Stimulated activated CD4-positive, alpha-beta T cell treated with anti-CD3 and anti-CD28 coated beads, Interleukin-4, amount 100 ng/mL, for 4 hours (primary cell): Measurements from ENCODE around the gene NPB.

ENCODE experiments used
- DNase-seq, 2 experiments: peaks; one replicate each; pipeline ENCODE4 v3.0.0-alpha.2; 2020

Gene NPB

GRCh38 chr17:81869221-81870130 is 32.6 kb upstream of the NPB start:
- DNase-seq, result peak; percentile 15 to 57

- peak; percentile 32 to 38 for DNase-seq
Observed at GRCh38 chr17:81870131-81870980, 31.7 kb upstream of the NPB start.

GRCh38 chr17:81870981-81871386 is 31.1 kb upstream of the NPB start, which contains the start of gene ARHGDIA:
TSS of gene ARHGDIA (minus strand) at chr17:81871337. CDS start at chr17:81869930, 1,407 bp downstream.
- no peak for DNase-seq

- peak; percentile 95 to 96 for DNase-seq
Observed at GRCh38 chr17:81871387-81872230, 30.4 kb upstream of the NPB start.

- DNase-seq, result no peak
Observed at GRCh38 chr17:81877569-81877968, 24.5 kb upstream of the NPB start.

GRCh38 chr17:81878294-81878693 is 23.7 kb upstream of the NPB start:
- DNase-seq, result no peak

GRCh38 chr17:81879121-81879520 is 22.9 kb upstream of the NPB start:
- DNase-seq, result no peak

- no peak for DNase-seq
Observed at GRCh38 chr17:81884520-81884919, 17.5 kb upstream of the NPB start.

- DNase-seq, result no peak
Observed at GRCh38 chr17:81884968-81885367, 17.1 kb upstream of the NPB start.

GRCh38 chr17:81885454-81885853 is 16.6 kb upstream of the NPB start:
- DNase-seq, result no peak

- DNase-seq, result no peak
Observed at GRCh38 chr17:81885869-81886548, 16.0 kb upstream of the NPB start.

GRCh38 chr17:81888105-81888987 is 13.7 kb upstream of the NPB start:
- no peak for DNase-seq

GRCh38 chr17:81888988-81889595 is 12.9 kb upstream of the NPB start:
- no peak for DNase-seq

GRCh38 chr17:81889602-81890001 is 12.4 kb upstream of the NPB start:
- no peak for DNase-seq

GRCh38 chr17:81890447-81891302 is 11.4 kb upstream of the NPB start:
- DNase-seq, result peak in 1 of 2 experiments; percentile 21

GRCh38 chr17:81891303-81891552 is 10.8 kb upstream of the NPB start:
- no peak for DNase-seq

- no peak for DNase-seq
Observed at GRCh38 chr17:81895400-81895799, 6.6 kb upstream of the NPB start.

GRCh38 chr17:81898029-81898866 is 3.8 kb upstream of the NPB start:
- DNase-seq, result no peak

GRCh38 chr17:81898885-81899284 is 3.2 kb upstream of the NPB start:
- DNase-seq, result no peak
